Measurements from ENCODE around the gene GDF10.

Gene GDF10

GRCh38 chr10:47348661-47349470, 48.9 kb downstream of the GDF10 start:
- H3K27ac Mint-ChIP-seq, result no peak overlapping the region
- no peaks in the 10 kb centered on the region for H3K4me1 Mint-ChIP-seq
- no peaks in the 10 kb centered on the region for H3K9me3 Mint-ChIP-seq
- H3K27me3 Mint-ChIP-seq, result peaks cover 0 to 3% of the 10 kb centered on the region in 2 donors
- no peaks in the 10 kb centered on the region for H3K36me3 Mint-ChIP-seq
- H3K4me3 Mint-ChIP-seq, result no peak overlapping the region
- ATAC-seq (replicated peaks) (no peak), DNase-seq (no peak)

- ATAC-seq (replicated peaks) (no peak), DNase-seq (no peak)
- H3K27me3 Mint-ChIP-seq, result peaks cover 0 to 3% of the 10 kb centered on the region in 2 donors
- H3K36me3 Mint-ChIP-seq, result no peaks in the 10 kb centered on the region
- H3K27ac Mint-ChIP-seq, result no peak overlapping the region
- H3K9me3 Mint-ChIP-seq, result no peaks in the 10 kb centered on the region
- H3K4me3 Mint-ChIP-seq, result no peak overlapping the region
- no peaks in the 10 kb centered on the region for H3K4me1 Mint-ChIP-seq
Observed at GRCh38 chr10:47349516-47349915, 49.5 kb downstream of the GDF10 start.

GRCh38 chr10:47349941-47350371, 50.0 kb downstream of the GDF10 start:
- Mint-ChIP-seq H3K27ac (no peak overlapping the region), H3K36me3 (no peaks in the 10 kb centered on the region), H3K27me3 (peaks cover 0 to 3% of the 10 kb centered on the region in 2 donors), H3K4me1 (no peaks in the 10 kb centered on the region), H3K9me3 (no peaks in the 10 kb centered on the region), H3K4me3 (no peak overlapping the region)
- DNase-seq, result no peak
- ATAC-seq (replicated peaks), result no peak

- H3K36me3 Mint-ChIP-seq, result no peaks in the 10 kb centered on the region
- peaks cover 0 to 3% of the 10 kb centered on the region in 2 donors for H3K27me3 Mint-ChIP-seq
- no peak overlapping the region for H3K4me3 Mint-ChIP-seq
- H3K27ac Mint-ChIP-seq, result no peak overlapping the region
- H3K4me1 Mint-ChIP-seq, result no peaks in the 10 kb centered on the region
- DNase-seq, result no peak
- ATAC-seq (replicated peaks), result no peak
- no peaks in the 10 kb centered on the region for H3K9me3 Mint-ChIP-seq
Observed at GRCh38 chr10:47350671-47351640, 51.0 kb downstream of the GDF10 start.

GRCh38 chr10:47351899-47352815, 52.2 kb downstream of the GDF10 start:
- Mint-ChIP-seq H3K9me3 (no peaks in the 10 kb centered on the region), H3K4me1 (no peaks in the 10 kb centered on the region), H3K36me3 (no peaks in the 10 kb centered on the region), H3K4me3 (no peak overlapping the region), H3K27me3 (peaks cover 0 to 3% of the 10 kb centered on the region in 2 donors), H3K27ac (no peak overlapping the region)
- no peak for ATAC-seq (replicated peaks)
- no peak for DNase-seq

GRCh38 chr10:47353351-47353750, 53.4 kb downstream of the GDF10 start:
- no peaks in the 10 kb centered on the region for H3K36me3 Mint-ChIP-seq
- no peaks in the 10 kb centered on the region for H3K4me1 Mint-ChIP-seq

GRCh38 chr10:47354165-47354564, 54.2 kb downstream of the GDF10 start:
- H3K4me3 Mint-ChIP-seq, result no peak overlapping the region
- H3K36me3 Mint-ChIP-seq, result no peaks in the 10 kb centered on the region
- DNase-seq (no peak), ATAC-seq (replicated peaks) (no peak)
- H3K27ac Mint-ChIP-seq, result no peak overlapping the region
- no peaks in the 10 kb centered on the region for H3K4me1 Mint-ChIP-seq
- peaks cover 0 to 4% of the 10 kb centered on the region in 2 donors for H3K27me3 Mint-ChIP-seq
- H3K9me3 Mint-ChIP-seq, result no peaks in the 10 kb centered on the region

More at GRCh38 chr10:47353351-47353750, 53.4 kb downstream of the GDF10 start:
- H3K4me3 Mint-ChIP-seq, result no peak overlapping the region
- no peaks in the 10 kb centered on the region for H3K9me3 Mint-ChIP-seq
- H3K27ac Mint-ChIP-seq, result no peak overlapping the region
- ATAC-seq (replicated peaks), result no peak
- peaks cover 0 to 3% of the 10 kb centered on the region in 2 donors for H3K27me3 Mint-ChIP-seq
- DNase-seq, result no peak

GRCh38 chr10:47354900-47355299, 54.9 kb downstream of the GDF10 start:
- ATAC-seq (replicated peaks) (no peak), DNase-seq (no peak)
- H3K9me3 Mint-ChIP-seq, result no peaks in the 10 kb centered on the region
- H3K27ac Mint-ChIP-seq, result no peak overlapping the region
- H3K4me1 Mint-ChIP-seq, result no peaks in the 10 kb centered on the region
- no peak overlapping the region for H3K4me3 Mint-ChIP-seq
- H3K36me3 Mint-ChIP-seq, result no peaks in the 10 kb centered on the region
- peaks cover 0 to 7% of the 10 kb centered on the region in 2 donors for H3K27me3 Mint-ChIP-seq

- Mint-ChIP-seq H3K27me3 (peaks cover 0 to 7% of the 10 kb centered on the region in 2 donors), H3K4me1 (no peaks in the 10 kb centered on the region), H3K36me3 (no peaks in the 10 kb centered on the region), H3K4me3 (no peak overlapping the region), H3K9me3 (no peaks in the 10 kb centered on the region), H3K27ac (no peak overlapping the region)
- no peak for ATAC-seq (replicated peaks)
- DNase-seq, result no peak
Observed at GRCh38 chr10:47356708-47357107, 56.7 kb downstream of the GDF10 start.

- H3K27ac Mint-ChIP-seq, result no peak overlapping the region
- H3K4me1 Mint-ChIP-seq, result no peaks in the 10 kb centered on the region
- DNase-seq (no peak), ATAC-seq (replicated peaks) (no peak)
- no peak overlapping the region for H3K4me3 Mint-ChIP-seq
- H3K27me3 Mint-ChIP-seq, result peaks cover 0 to 7% of the 10 kb centered on the region in 2 donors
- H3K9me3 Mint-ChIP-seq, result no peaks in the 10 kb centered on the region
- H3K36me3 Mint-ChIP-seq, result no peaks in the 10 kb centered on the region
Observed at GRCh38 chr10:47357131-47357582, 57.2 kb downstream of the GDF10 start.

- peaks cover 0 to 7% of the 10 kb centered on the region in 2 donors for H3K27me3 Mint-ChIP-seq
- no peak overlapping the region for H3K4me3 Mint-ChIP-seq
- ATAC-seq (replicated peaks) (no peak), DNase-seq (no peak)
- no peaks in the 10 kb centered on the region for H3K36me3 Mint-ChIP-seq
- no peaks in the 10 kb centered on the region for H3K4me1 Mint-ChIP-seq
- no peak overlapping the region for H3K27ac Mint-ChIP-seq
- H3K9me3 Mint-ChIP-seq, result no peaks in the 10 kb centered on the region
Observed at GRCh38 chr10:47357911-47358310, 57.9 kb downstream of the GDF10 start.

- DNase-seq (no peak), ATAC-seq (replicated peaks) (no peak)
- no peaks in the 10 kb centered on the region for H3K36me3 Mint-ChIP-seq
- no peak overlapping the region for H3K4me3 Mint-ChIP-seq
- H3K4me1 Mint-ChIP-seq, result no peaks in the 10 kb centered on the region
- peaks cover 0 to 4% of the 10 kb centered on the region in 2 donors for H3K27me3 Mint-ChIP-seq
- H3K9me3 Mint-ChIP-seq, result no peaks in the 10 kb centered on the region
- H3K27ac Mint-ChIP-seq, result no peak overlapping the region
Observed at GRCh38 chr10:47358457-47358856, 58.5 kb downstream of the GDF10 start.

- no peaks in the 10 kb centered on the region for H3K9me3 Mint-ChIP-seq
- DNase-seq (no peak), ATAC-seq (replicated peaks) (no peak)
- no peak overlapping the region for H3K4me3 Mint-ChIP-seq
- H3K27me3 Mint-ChIP-seq, result peaks cover 0 to 3% of the 10 kb centered on the region in 2 donors
- H3K4me1 Mint-ChIP-seq, result no peaks in the 10 kb centered on the region
- H3K27ac Mint-ChIP-seq, result no peak overlapping the region
- no peaks in the 10 kb centered on the region for H3K36me3 Mint-ChIP-seq
Observed at GRCh38 chr10:47359101-47359500, 59.1 kb downstream of the GDF10 start.
